GM12874 (cell line): ENCODE measurements around the gene MIGA2.

Experiments
- CTCF ChIP-seq: IDR thresholded peaks from 2 replicates; pipeline ENCODE4 v1.5.1; 2011; ENCODE audit warnings: low read depth, mild to moderate bottlenecking, control low read depth, low read length, moderate library complexity; ENCODE audit not compliant: insufficient read depth

The MIGA2 gene

GRCh38 chr9:129102095-129102525 lies 65.7 kb downstream of the MIGA2 start:
- TF ChIP-seq CTCF = no peak

GRCh38 chr9:129102791-129103594 lies 66.6 kb downstream of the MIGA2 start:
- TF ChIP-seq CTCF = peak; percentile 60

GRCh38 chr9:129103595-129103965 lies 67.2 kb downstream of the MIGA2 start:
- no peak for TF ChIP-seq CTCF

GRCh38 chr9:129104051-129104450 lies 67.6 kb downstream of the MIGA2 start:
- TF ChIP-seq CTCF = no peak

GRCh38 chr9:129105857-129106694 lies 69.7 kb downstream of the MIGA2 start:
- no peak for TF ChIP-seq CTCF

- TF ChIP-seq CTCF = no peak
Observed at GRCh38 chr9:129107651-129108050, 71.2 kb downstream of the MIGA2 start.

GRCh38 chr9:129108083-129108804 lies 71.8 kb downstream of the MIGA2 start:
- no peak for TF ChIP-seq CTCF
